Activated naive CD8-positive, alpha-beta T cell treated with anti-CD3 and anti-CD28 coated beads, Interleukin-2, amount 50 U/mL, for 24 hours (primary cell): Measurements from ENCODE around the gene IGF2BP3.
"Not testable (repeated sequence)": the region's sequence is repeated elsewhere in the genome, so short reads cannot be mapped to it uniquely, and the experiment has no call there.

Experiments
- ATAC-seq: fragments of 150-1000 bp; cut with Tn5 transposase; one replicate; pipeline ENCODE4 v1.10.0; 2021
- DNase-seq: peaks from one replicate; pipeline ENCODE4 v3.0.0; 2021
- H3K27ac Mint-ChIP-seq: one replicate; pipeline ENCODE4 v1.8.0; 2021; ENCODE audit warnings: mild to moderate bottlenecking, mixed read lengths
- H3K27me3 Mint-ChIP-seq: one replicate; pipeline ENCODE4 v1.8.0; 2021; ENCODE audit warnings: mixed read lengths
- H3K36me3 Mint-ChIP-seq: one replicate; pipeline ENCODE4 v1.8.0; 2021; ENCODE audit warnings: low read depth, mixed read lengths
- H3K4me1 Mint-ChIP-seq: one replicate; pipeline ENCODE4 v1.8.0; 2021; ENCODE audit warnings: mixed read lengths
- H3K4me3 Mint-ChIP-seq: one replicate; pipeline ENCODE4 v1.8.0; 2021; ENCODE audit warnings: mild to moderate bottlenecking, moderate library complexity, mixed read lengths
- H3K9me3 Mint-ChIP-seq: one replicate; pipeline ENCODE4 v1.8.0; 2021; ENCODE audit warnings: mixed read lengths

The IGF2BP3 gene

GRCh38 chr7:23470330-23471105 is at the start of gene IGF2BP3:
TSS of gene IGF2BP3 (minus strand) at chr7:23470491. CDS start at chr7:23470110, 381 bp downstream.
- DNase-seq (peak; percentile 53), ATAC-seq (peak; percentile 17)
- H3K27me3 Mint-ChIP-seq: peaks cover 75% of the 10 kb centered on the region
- H3K4me1 Mint-ChIP-seq: peaks cover 41% of the 10 kb centered on the region
- H3K9me3 Mint-ChIP-seq: no peaks in the 10 kb centered on the region
- H3K27ac Mint-ChIP-seq: peak within 1 kb of the TSS; percentile 74
- H3K36me3 Mint-ChIP-seq: peaks cover 3% of the 10 kb centered on the region
- H3K4me3 Mint-ChIP-seq: peak within 1 kb of the TSS; percentile 82

GRCh38 chr7:23514755-23515154 is 44.5 kb upstream of the IGF2BP3 start:
- peaks cover 75% of the 10 kb centered on the region for H3K36me3 Mint-ChIP-seq
- DNase-seq: no peak

GRCh38 chr7:23513746-23514145 is 43.5 kb upstream of the IGF2BP3 start:
- not testable (repeated sequence) for H3K27me3 Mint-ChIP-seq, ATAC-seq, H3K27ac Mint-ChIP-seq, DNase-seq, H3K9me3 Mint-ChIP-seq, H3K4me3 Mint-ChIP-seq
- Mint-ChIP-seq H3K4me1 (peaks cover 18% of the 10 kb centered on the region), H3K36me3 (peaks cover 73% of the 10 kb centered on the region)

More at GRCh38 chr7:23514755-23515154, 44.5 kb upstream of the IGF2BP3 start:
- peak; percentile 49 for ATAC-seq
- Mint-ChIP-seq H3K4me3 (no peak overlapping the region), H3K4me1 (peaks cover 18% of the 10 kb centered on the region), H3K9me3 (no peaks in the 10 kb centered on the region), H3K27ac (peak overlapping the region; percentile 46), H3K27me3 (no peaks in the 10 kb centered on the region)

GRCh38 chr7:23494009-23494408 is 23.7 kb upstream of the IGF2BP3 start:
- Mint-ChIP-seq H3K27ac (no peak overlapping the region), H3K9me3 (no peaks in the 10 kb centered on the region), H3K36me3 (no peaks in the 10 kb centered on the region), H3K27me3 (no peaks in the 10 kb centered on the region), H3K4me1 (peaks cover 5% of the 10 kb centered on the region), H3K4me3 (no peak overlapping the region)
- ATAC-seq: no peak
- no peak for DNase-seq

- Mint-ChIP-seq H3K4me3 (peak overlapping the region; percentile 85), H3K27me3 (no peaks in the 10 kb centered on the region), H3K36me3 (no peaks in the 10 kb centered on the region), H3K9me3 (no peaks in the 10 kb centered on the region), H3K27ac (no peak overlapping the region), H3K4me1 (peaks cover 5% of the 10 kb centered on the region)
- DNase-seq: no peak
- no peak for ATAC-seq
These were observed 21.2 kb upstream of the IGF2BP3 start for GRCh38 chr7:23491502-23491901.

GRCh38 chr7:23490357-23491135 is 20.3 kb upstream of the IGF2BP3 start:
- Mint-ChIP-seq H3K9me3 (no peaks in the 10 kb centered on the region), H3K36me3 (no peaks in the 10 kb centered on the region), H3K27ac (peak overlapping the region; percentile 83), H3K27me3 (no peaks in the 10 kb centered on the region), H3K4me1 (peaks cover 5% of the 10 kb centered on the region), H3K4me3 (peak overlapping the region; percentile 85)
- peak; percentile 48 for DNase-seq
- peak; percentile 75 for ATAC-seq

- DNase-seq, H3K27ac Mint-ChIP-seq, ATAC-seq, H3K27me3 Mint-ChIP-seq, H3K4me1 Mint-ChIP-seq, H3K9me3 Mint-ChIP-seq, H3K4me3 Mint-ChIP-seq, H3K36me3 Mint-ChIP-seq: not testable (repeated sequence)
These were observed 18.4 kb upstream of the IGF2BP3 start for GRCh38 chr7:23488714-23489113.

GRCh38 chr7:23487670-23488069 is 17.4 kb upstream of the IGF2BP3 start:
- no peak overlapping the region for H3K4me3 Mint-ChIP-seq

GRCh38 chr7:23486002-23486773 is 15.9 kb upstream of the IGF2BP3 start:
- no peak overlapping the region for H3K4me3 Mint-ChIP-seq
- peaks cover 5% of the 10 kb centered on the region for H3K4me1 Mint-ChIP-seq
- no peak overlapping the region for H3K27ac Mint-ChIP-seq
- peaks cover 7% of the 10 kb centered on the region for H3K27me3 Mint-ChIP-seq
- DNase-seq: no peak
- no peaks in the 10 kb centered on the region for H3K36me3 Mint-ChIP-seq
- H3K9me3 Mint-ChIP-seq: no peaks in the 10 kb centered on the region
- ATAC-seq: no peak

More at GRCh38 chr7:23487670-23488069, 17.4 kb upstream of the IGF2BP3 start:
- Mint-ChIP-seq H3K9me3 (no peaks in the 10 kb centered on the region), H3K27ac (no peak overlapping the region), H3K36me3 (no peaks in the 10 kb centered on the region), H3K4me1 (peaks cover 5% of the 10 kb centered on the region), H3K27me3 (no peaks in the 10 kb centered on the region)
- DNase-seq (no peak), ATAC-seq (no peak)

GRCh38 chr7:23482686-23483085 is 12.4 kb upstream of the IGF2BP3 start:
- ATAC-seq (no peak), DNase-seq (no peak)
- Mint-ChIP-seq H3K27ac (no peak overlapping the region), H3K36me3 (no peaks in the 10 kb centered on the region), H3K27me3 (peaks cover 25% of the 10 kb centered on the region), H3K4me3 (no peak overlapping the region), H3K9me3 (no peaks in the 10 kb centered on the region), H3K4me1 (no peaks in the 10 kb centered on the region)

- ATAC-seq: no peak
- Mint-ChIP-seq H3K36me3 (peaks cover 3% of the 10 kb centered on the region), H3K27me3 (peaks cover 59% of the 10 kb centered on the region), H3K27ac (no peak overlapping the region), H3K9me3 (no peaks in the 10 kb centered on the region), H3K4me3 (no peak overlapping the region), H3K4me1 (peaks cover 11% of the 10 kb centered on the region)
- DNase-seq: no peak
These were observed 7.9 kb upstream of the IGF2BP3 start for GRCh38 chr7:23477962-23478866.

GRCh38 chr7:23477157-23477499 is 6.8 kb upstream of the IGF2BP3 start:
- ATAC-seq: no peak
- peaks cover 12% of the 10 kb centered on the region for H3K4me1 Mint-ChIP-seq
- peaks cover 66% of the 10 kb centered on the region for H3K27me3 Mint-ChIP-seq
- peaks cover 3% of the 10 kb centered on the region for H3K36me3 Mint-ChIP-seq
- no peak overlapping the region for H3K4me3 Mint-ChIP-seq
- DNase-seq: no peak
- H3K9me3 Mint-ChIP-seq: no peaks in the 10 kb centered on the region
- H3K27ac Mint-ChIP-seq: no peak overlapping the region

- no peak for ATAC-seq
- Mint-ChIP-seq H3K4me3 (no peak overlapping the region), H3K4me1 (peaks cover 13% of the 10 kb centered on the region), H3K9me3 (no peaks in the 10 kb centered on the region), H3K36me3 (peaks cover 3% of the 10 kb centered on the region), H3K27me3 (peaks cover 69% of the 10 kb centered on the region), H3K27ac (no peak overlapping the region)
- DNase-seq: no peak
These were observed 6.2 kb upstream of the IGF2BP3 start for GRCh38 chr7:23476286-23477156.
